ENCODE measurements around the gene PTGER2. TPM values are rescaled to one million over a fixed set of nuclear protein-coding genes. Genes with fewer than 3 reads are reported as not detected.

PTGER2 gene
- total and polyA plus RNA-seq, 2 donors from 2014 or later = 3.4 to 10.0 TPM

- FAIRE-seq = no peak
- Histone ChIP-seq H3K36me3 (ENCODE audit: control insufficient read depth in 2 of 3, insufficient read depth in 3 of 3, low read length in 3 of 3) (no peaks in the 10 kb centered on the region), H3K9ac (ENCODE audit: low read length in 3 of 3) (no peak overlapping the region), H3K4me1 (ENCODE audit: control insufficient read depth in 2 of 3, insufficient read depth in 2 of 3, low read depth in 1 of 3, low read length in 3 of 3) (peaks cover 0 to under 1% (median 0%) of the 10 kb centered on the region in 3 donors), H3K4me3 (ENCODE audit: low read length in 3 of 3) (no peak overlapping the region), H3K27me3 (ENCODE audit: control insufficient read depth, insufficient read depth, low read length) (no peaks in the 10 kb centered on the region), H3K27ac (ENCODE audit: low read depth in 2 of 2, low read length in 2 of 2) (no peak overlapping the region), H3K9me3 (ENCODE audit: control insufficient read depth in 2 of 3, insufficient read depth in 1 of 3, low read length in 3 of 3) (peaks cover 0 to 8% (median 0%) of the 10 kb centered on the region in 3 donors)
- no peak for DNase-seq
- TF ChIP-seq CTCF (IDR thresholded peaks at IDR 0.05; ENCODE audit: borderline replicate concordance, extremely low read depth, insufficient read depth) = no peak
- intact Hi-C loops (cut with DNase I) = no loop called here
Measured at GRCh38 chr14:52319919-52320318, 5.8 kb downstream of the PTGER2 start.

GRCh38 chr14:52325126-52325525 is 11.0 kb downstream of the PTGER2 start:
- Histone ChIP-seq H3K4me3 (ENCODE audit: low read length in 3 of 3) (no peak overlapping the region), H3K27me3 (ENCODE audit: control insufficient read depth, insufficient read depth, low read length) (no peaks in the 10 kb centered on the region), H3K36me3 (ENCODE audit: control insufficient read depth in 2 of 3, insufficient read depth in 3 of 3, low read length in 3 of 3) (no peaks in the 10 kb centered on the region), H3K27ac (ENCODE audit: low read depth in 2 of 2, low read length in 2 of 2) (no peak overlapping the region), H3K9ac (ENCODE audit: low read length in 3 of 3) (no peak overlapping the region), H3K9me3 (ENCODE audit: control insufficient read depth in 2 of 3, insufficient read depth in 1 of 3, low read length in 3 of 3) (peaks cover 0 to 8% (median 0%) of the 10 kb centered on the region in 3 donors), H3K4me1 (ENCODE audit: control insufficient read depth in 2 of 3, insufficient read depth in 2 of 3, low read depth in 1 of 3, low read length in 3 of 3) (peaks cover 0 to 3% (median 0%) of the 10 kb centered on the region in 3 donors)
- DNase-seq (no peak), FAIRE-seq (no peak)
- no peak for TF ChIP-seq CTCF (IDR thresholded peaks at IDR 0.05; ENCODE audit: borderline replicate concordance, extremely low read depth, insufficient read depth)
- intact Hi-C loops (cut with DNase I) = no loop called here

- Histone ChIP-seq H3K27ac (ENCODE audit: low read depth in 2 of 2, low read length in 2 of 2) (no peak overlapping the region), H3K36me3 (ENCODE audit: control insufficient read depth in 2 of 3, insufficient read depth in 3 of 3, low read length in 3 of 3) (no peaks in the 10 kb centered on the region), H3K4me1 (ENCODE audit: control insufficient read depth in 2 of 3, insufficient read depth in 2 of 3, low read depth in 1 of 3, low read length in 3 of 3) (peaks cover 0 to 3% (median 0%) of the 10 kb centered on the region in 3 donors), H3K9me3 (ENCODE audit: control insufficient read depth in 2 of 3, insufficient read depth in 1 of 3, low read length in 3 of 3) (peaks cover 0 to 8% (median 0%) of the 10 kb centered on the region in 3 donors), H3K27me3 (ENCODE audit: control insufficient read depth, insufficient read depth, low read length) (no peaks in the 10 kb centered on the region), H3K9ac (ENCODE audit: low read length in 3 of 3) (no peak overlapping the region), H3K4me3 (ENCODE audit: low read length in 3 of 3) (no peak overlapping the region)
- TF ChIP-seq CTCF (IDR thresholded peaks at IDR 0.05; ENCODE audit: borderline replicate concordance, extremely low read depth, insufficient read depth) = no peak
- FAIRE-seq (no peak), DNase-seq (no peak)
- intact Hi-C loops (cut with DNase I) = no loop called here
Measured at GRCh38 chr14:52325630-52326029, 11.5 kb downstream of the PTGER2 start.

Measured in kidney (tissue), 14 donors.